Smooth muscle cell of the umbilical artery (primary cell): ENCODE measurements around the gene UPK3BL2. TPM values are rescaled to one million over a fixed set of nuclear protein-coding genes. Genes with fewer than 3 reads are reported as not detected.

Experiments used
- total RNA-seq: library from RNA; depleted of rRNA; stranded (reverse); fragments of >200 nt; gene quantifications from 2 replicates; pipeline ENCODE4 v1.2.3, GENCODE V29; 2014

Gene UPK3BL2, protein sequence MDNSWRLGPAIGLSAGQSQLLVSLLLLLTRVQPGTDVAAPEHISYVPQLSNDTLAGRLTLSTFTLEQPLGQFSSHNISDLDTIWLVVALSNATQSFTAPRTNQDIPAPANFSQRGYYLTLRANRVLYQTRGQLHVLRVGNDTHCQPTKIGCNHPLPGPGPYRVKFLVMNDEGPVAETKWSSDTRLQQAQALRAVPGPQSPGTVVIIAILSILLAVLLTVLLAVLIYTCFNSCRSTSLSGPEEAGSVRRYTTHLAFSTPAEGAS
- 0.89 and 1.9 TPM in 2 replicates for total RNA-seq

DNA sequence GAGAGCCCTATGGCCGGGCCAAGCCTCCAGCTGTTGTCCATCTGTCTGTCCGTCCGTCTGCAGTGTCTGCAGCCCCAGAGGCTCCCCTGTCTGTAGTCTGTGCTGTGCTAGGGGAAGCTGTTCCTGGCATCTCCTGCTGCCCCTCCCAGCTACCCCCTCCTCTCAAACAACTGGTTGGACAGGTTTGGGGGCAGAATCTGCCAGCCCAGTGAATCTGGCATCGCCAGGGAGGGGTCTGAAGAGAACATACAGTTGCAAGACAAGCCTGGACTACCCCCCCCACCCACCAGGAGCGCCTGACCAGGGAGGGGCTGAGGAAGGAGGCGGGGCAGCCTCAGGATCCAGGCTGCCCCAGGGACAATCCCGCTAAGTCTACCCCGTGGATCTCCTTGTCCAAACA, at the start of gene UPK3BL2:
Gene UPK3BL2, minus strand, starts transcription at position 101 of the 400 bp plus-strand sequence. Its CDS starts 60 bp downstream, at position 41.

GRCh38 chr7:102572261-102573239, 29.1 kb upstream of the UPK3BL2 start, which contains the start of gene POLR2J3:
Gene POLR2J3 (minus strand): TSS chr7:102572583. CDS start chr7:102572521, 62 bp downstream.

GRCh38 chr7:102550808-102551422, 7.4 kb upstream of the UPK3BL2 start, which contains the start of gene SPDYE2:
Gene SPDYE2 (plus strand): TSS chr7:102551226. CDS start chr7:102553256, 2,030 bp downstream.

DNA sequence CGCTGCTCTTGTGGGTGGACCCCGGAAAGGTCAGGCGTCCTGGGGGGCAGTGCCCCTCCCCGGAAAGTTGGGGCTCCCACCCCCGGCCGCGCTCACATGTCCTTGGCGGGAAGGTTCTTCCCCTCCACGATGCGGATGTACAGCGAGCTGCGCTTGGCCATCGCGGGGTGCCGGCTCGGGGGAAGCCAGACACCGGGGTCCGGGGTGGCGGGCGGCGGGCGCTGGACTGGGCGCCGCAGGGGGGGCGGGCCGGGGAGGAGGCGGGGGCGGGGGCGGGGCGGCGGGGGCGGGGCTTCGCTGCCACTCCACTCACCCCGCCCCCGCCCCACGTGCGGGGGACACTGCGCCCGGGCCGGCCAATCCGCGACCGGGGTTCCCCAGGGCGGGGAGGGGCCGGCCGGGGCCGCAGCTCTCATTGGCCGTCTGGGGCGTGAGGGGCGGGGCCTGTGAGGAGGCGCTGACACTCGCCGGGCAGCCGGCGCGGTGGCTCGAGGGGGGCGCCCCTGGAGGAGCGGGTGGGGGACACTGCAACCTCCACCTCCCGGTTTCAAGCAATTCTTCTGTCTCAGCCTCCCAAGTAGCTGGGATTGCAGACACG, 25.8 kb downstream of the UPK3BL2 start, which contains the start of gene RASA4B:
Gene RASA4B, minus strand, starts transcription at position 228 of the 598 bp plus-strand sequence. Its CDS starts 67 bp downstream, at position 161.

Other genes with a start within 250 kb of the UPK3BL2 start
- not detected in 2 replicates for gene SPDYE6, start 187.3 kb downstream of the UPK3BL2 start, total RNA-seq
- gene PRKRIP1, start 147.3 kb downstream of the UPK3BL2 start, total RNA-seq: 19.0 and 20.2 TPM in 2 replicates
- 71.9 and 106 TPM in 2 replicates for gene ORAI2, start 110.1 kb downstream of the UPK3BL2 start, total RNA-seq
- 12.3 and 15.7 TPM in 2 replicates for gene ALKBH4, start 78.8 kb downstream of the UPK3BL2 start, total RNA-seq
- 21.1 and 26.9 TPM in 2 replicates for gene LRWD1, start 78.7 kb downstream of the UPK3BL2 start, total RNA-seq
- 16.0 and 16.1 TPM in 2 replicates for gene POLR2J, start 64.8 kb downstream of the UPK3BL2 start, total RNA-seq
- gene RASA4B, start 25.9 kb downstream of the UPK3BL2 start, total RNA-seq: 0.59 and 2.5 TPM in 2 replicates
- not detected in 2 replicates for gene SPDYE2, start 7.5 kb upstream of the UPK3BL2 start, total RNA-seq
- 18.4 and 21.8 TPM in 2 replicates for gene POLR2J3, start 28.9 kb upstream of the UPK3BL2 start, total RNA-seq
- gene RASA4, start 73.1 kb upstream of the UPK3BL2 start, total RNA-seq: 2.1 and 3.4 TPM in 2 replicates
- gene UPK3BL1, start 99.1 kb upstream of the UPK3BL2 start, total RNA-seq: 1.8 and 11.1 TPM in 2 replicates
- not detected in 2 replicates for gene SPDYE2B, start 106.6 kb upstream of the UPK3BL2 start, total RNA-seq
- 2.3 and 2.7 TPM in 2 replicates for gene POLR2J2, start 128.0 kb upstream of the UPK3BL2 start, total RNA-seq
- 8.6 and 10.1 TPM in 2 replicates for gene FAM185A, start 205.3 kb upstream of the UPK3BL2 start, total RNA-seq